Stimulated activated CD4-positive, alpha-beta T cell treated with anti-CD3 and anti-CD28 coated beads, TNF-alpha, amount 100 ng/mL, for 1 hour (primary cell): Measurements from ENCODE around the gene ZMAT2.
"Not testable (repeated sequence)": the region's sequence is repeated elsewhere in the genome, so short reads cannot be mapped to it uniquely, and the experiment has no call there.

ENCODE experiments used
- DNase-seq, 3 donors: peaks; one replicate each; pipeline ENCODE4 v3.0.0-alpha.2; 2020; ENCODE audit warnings: low read depth in 3 of 3, low spot score in 1 of 3

Gene ZMAT2, protein sequence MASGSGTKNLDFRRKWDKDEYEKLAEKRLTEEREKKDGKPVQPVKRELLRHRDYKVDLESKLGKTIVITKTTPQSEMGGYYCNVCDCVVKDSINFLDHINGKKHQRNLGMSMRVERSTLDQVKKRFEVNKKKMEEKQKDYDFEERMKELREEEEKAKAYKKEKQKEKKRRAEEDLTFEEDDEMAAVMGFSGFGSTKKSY

DNA sequence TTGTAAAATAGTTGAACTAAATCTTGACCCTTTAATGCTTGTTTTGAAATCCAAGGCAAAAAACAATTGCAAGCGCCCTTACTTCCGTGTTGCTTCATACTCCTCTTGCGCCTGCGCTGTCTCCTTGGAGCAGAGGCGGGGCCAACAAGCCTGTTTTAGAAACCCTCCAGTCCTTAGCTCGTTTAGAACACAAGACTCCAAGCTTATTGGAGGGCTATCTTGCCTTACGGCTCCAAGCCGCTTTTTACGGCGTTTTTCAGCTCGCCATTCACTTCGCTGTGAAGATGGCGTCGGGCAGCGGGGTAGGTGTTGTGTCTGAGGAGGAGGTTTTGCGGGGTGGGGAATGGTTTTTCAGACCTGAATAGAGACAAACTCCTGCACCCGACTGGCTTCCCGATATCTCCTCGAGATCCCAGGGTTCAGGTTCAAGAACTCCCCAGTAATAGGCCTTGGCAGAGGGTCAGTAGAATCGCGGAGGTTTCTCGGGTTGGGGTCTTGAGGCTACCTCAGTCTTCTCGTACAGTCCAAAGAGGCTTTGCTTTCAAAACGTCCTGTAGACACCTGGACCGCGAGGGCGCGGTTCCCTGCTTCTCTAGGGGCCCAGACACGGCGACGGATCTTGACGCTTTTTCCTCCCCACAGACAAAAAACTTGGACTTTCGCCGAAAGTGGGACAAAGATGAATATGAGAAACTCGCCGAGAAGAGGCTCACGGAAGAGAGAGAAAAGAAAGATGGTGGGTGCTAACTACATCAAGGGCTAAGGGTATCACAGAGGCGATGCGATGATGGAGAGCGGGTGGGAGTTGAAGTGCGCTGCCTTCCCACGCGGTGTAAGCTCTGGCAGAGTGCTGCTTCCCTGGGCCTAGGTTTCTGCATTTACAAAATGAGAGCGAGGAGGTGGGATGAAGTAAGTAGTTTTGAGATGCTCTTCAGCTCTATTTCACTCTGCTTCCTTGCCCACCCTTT is at the start of gene ZMAT2:
TSS of gene ZMAT2 (plus strand) at position 271 of the 968 bp plus-strand sequence. CDS start at position 285, 14 bp downstream.
- DNase-seq, result peak; percentile 75 to 81 (median 78)

DNA sequence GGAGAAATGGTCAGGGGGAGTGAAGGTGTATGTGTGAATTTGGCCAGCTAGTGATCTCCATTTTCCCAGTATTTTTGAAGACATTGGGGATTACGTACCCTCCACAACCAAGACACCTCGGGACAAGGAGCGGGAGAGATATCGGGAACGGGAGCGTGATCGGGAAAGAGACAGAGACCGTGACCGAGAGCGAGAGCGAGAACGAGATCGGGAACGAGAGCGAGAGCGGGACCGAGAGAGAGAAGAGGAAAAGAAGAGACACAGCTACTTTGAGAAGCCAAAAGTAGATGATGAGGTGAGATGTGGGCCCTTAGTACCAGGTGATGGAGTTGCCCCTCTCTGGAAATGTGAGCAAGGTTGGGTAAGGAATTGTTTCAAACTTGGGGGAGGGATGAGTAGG is 41.4 kb upstream of the ZMAT2 start:
- no peak for DNase-seq

DNA sequence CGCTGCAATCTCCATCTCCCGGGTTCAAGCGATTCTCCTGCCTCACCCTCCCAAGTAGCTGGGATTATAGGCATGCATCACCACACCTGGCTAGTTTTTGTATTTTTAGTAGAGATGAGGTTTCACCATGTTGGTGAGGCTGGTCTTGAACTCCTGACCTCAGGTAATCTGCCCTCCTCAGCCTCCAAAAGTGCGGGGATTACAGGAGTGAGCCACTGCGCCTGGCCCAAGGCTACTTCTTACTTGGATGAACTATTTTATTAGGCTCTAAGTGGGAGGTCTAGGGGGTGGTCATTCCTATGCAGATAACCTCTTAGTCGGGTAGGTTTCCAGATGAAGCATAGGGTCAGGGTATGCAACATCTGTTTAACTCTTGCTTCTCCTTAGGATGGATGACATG is 39.9 kb upstream of the ZMAT2 start:
- DNase-seq, result not testable (repeated sequence)

DNA sequence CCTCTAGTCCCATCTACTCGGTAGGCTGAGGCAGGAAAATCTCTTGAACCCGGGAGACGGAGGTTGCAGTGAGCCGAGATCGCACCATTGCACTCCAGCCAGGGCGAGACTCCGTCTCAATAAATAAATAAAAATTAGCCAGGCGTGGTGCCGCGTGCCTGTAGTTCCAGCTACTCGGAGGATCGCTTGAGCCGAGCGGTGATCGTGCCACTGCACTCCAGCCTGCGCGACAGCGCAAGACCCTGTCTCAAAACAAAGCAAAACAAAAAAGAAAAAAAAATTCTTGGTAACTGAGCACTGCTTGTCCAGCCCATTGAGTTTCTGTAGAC is 36.3 kb upstream of the ZMAT2 start:
- DNase-seq, result no peak

DNA sequence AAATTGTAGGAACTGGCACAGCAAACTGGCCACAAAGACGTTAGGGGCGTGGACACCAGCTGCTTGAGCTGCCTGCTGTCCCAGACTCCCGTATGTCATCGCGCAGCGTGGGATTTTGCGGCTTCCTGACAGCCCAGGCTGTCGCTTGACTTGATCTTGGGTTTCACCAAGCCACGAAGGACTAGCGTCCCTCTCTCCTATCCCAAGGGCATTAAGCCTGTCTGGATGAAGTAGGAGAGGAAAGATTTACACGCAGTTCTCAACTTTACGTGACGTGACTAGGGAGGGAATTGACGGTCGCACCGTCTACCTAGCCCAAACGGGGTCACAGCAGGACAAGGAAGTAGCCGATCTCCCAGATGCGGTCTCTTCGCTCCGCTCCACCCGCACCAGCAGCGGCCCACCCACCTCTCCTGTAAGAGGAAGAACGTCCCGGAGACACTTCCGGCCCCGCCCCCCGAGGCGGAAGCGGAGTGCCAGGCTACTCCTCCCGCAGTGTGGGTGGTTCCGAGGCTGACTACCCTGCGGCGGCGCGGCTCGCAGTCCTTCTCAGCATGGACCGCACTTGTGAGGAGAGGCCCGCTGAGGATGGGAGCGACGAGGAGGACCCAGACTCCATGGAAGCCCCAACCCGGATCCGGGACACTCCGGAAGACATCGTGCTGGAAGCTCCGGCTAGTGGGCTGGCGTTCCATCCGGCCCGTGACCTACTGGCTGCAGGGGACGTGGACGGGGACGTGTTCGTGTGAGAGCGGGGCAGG is 35.7 kb upstream of the ZMAT2 start, which contains the start of gene WDR55:
TSS of gene WDR55 (plus strand) at position 546 of the 761 bp plus-strand sequence. CDS start at position 555, 9 bp downstream.
- DNase-seq, result peak; percentile 80 to 91 (median 85)

DNA sequence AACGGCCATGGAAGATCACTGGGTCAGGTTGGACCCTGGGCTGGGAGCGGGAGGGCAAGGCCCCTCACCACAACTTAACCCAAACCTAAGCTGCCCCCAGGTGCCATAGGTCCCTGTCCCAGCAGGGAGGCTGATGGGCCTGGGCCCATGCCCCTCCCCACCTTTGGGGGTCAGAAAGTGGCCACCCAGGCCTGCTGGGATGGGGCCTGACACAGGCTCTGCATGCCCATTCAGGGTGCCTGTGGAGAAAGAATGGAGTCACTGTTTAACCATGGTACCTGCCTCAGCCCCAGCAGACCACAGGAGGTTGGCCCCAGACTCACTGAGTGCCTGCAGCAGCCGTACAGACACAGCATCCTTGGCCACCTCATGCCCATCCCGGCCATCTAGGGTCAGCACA is 29.2 kb upstream of the ZMAT2 start:
- not testable (repeated sequence) for DNase-seq

DNA sequence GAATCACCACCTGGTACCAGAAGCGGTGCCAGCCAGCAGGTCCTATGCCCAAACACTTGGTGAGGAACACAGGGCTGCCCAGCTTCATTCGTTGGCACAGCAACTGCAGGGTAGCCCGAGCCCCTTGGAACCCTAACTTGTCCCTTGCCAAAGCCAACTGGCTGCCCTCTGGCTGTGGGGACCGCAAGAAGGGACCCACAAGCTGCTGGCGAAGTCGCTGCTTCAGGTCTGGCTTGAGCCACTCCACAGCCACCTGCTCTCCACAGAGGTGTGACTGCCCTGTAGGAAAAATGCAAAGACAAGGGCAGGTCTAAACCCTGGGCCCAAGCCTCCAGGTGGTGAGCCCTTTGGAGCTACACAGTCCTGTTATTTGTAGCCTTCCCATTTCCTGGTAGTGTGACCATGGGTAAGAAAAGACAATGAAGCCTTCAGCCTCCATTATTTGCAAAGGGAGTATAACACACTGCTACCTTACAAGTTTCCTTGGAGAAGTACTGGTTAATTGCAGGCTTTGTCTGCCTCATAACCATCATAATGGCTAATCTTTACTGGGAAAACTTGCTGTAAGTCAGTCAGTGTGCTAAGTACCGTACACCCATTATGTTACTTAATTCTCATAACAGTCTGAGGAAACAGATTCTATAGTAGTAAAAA is 28.6 kb upstream of the ZMAT2 start:
- no peak for DNase-seq

DNA sequence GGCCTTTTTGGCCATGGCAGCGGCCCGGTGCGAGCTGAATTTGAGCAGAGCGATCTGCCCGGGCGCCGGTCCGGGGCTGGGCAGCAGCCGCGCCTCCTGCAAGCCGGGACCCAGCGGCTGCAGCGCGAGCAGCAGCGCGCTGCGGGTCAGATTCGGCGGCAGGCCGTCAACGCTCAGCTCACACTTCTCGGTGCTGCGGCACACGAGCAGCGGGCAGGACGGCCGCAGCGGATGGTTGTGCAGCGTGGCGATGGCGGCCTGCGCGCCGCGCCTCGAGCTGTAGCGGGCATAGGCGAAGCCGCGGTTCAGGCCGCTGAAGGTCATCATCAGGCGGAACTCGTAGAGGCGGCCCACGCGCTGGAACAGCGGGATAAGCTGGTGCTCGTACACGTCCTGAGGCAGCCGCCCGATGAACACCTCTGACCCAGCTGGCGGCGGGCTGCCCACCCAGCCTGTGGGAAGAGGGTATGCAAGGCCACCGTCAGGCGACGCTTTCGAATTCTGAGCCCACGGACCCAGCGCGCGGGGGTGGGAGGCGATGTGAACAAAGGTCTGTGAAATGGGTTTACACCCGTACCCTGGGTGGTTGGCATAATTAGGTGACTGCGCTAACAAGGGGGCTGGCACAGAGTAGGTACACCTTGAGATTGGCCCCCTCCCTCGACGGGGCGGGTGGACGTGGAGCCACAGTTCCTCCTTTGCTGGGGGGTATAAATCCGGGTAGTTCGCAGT is 27.6 kb upstream of the ZMAT2 start:
- no peak for DNase-seq

DNA sequence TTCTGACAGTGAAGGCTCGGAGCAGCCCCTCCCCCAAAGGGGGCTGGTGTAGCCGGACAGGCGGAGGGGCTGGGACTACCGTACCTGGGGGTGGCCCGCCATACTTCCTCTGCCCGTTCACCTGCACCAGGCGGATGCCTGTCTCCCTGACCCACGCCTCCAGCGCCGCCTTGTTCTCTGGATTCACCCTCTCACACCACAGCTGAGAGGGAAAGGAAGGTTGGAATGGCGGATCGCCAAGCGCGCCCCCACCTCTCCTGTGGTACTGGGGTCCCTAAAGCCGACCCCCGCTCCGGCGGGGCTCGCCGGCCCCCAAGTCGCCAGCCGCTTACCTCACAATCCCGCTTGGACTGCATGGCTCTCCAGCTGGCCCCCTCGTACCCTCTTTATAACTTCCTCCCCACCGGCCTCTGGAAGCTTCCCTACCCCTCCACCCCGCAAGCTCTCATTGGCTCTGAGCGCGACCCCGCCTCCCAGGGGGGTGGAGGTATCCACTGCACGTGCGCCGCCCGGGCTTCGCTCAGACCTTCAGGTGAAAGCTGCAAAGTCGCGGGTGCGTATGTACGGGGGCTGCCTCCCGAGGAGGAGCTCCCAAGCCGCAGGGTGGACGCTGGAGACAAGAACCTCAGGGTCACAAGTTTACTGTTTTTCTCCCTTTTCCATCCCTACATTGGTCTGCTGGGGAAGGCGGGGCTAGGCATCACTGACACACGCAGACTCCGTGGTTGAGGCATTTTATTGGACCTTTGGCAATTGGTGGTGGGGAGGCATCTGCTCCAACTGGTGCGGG is 26.9 kb upstream of the ZMAT2 start, which contains the start of gene DND1:
TSS of gene DND1 (minus strand) at position 390 of the 790 bp plus-strand sequence. CDS start at position 356, 34 bp downstream.
- no peak for DNase-seq

DNA sequence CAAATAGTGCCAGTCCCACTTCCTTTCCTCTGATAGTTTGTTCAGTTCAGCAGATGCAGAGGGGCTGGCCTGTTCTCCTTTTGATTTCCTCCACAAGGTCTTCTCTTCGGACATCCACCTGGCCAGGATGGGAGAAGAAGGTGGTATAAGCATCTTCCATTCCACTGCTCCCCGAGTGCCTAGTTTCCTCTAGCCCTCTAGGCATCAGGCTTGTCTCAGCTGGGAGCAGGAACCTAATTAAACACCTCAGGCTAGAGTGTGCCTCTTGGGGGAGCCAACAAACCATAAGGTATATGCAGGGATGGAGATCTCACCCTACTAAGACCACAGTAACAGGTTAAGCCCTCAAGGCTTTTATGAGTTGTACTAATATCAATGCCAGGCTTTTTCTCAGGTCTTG is 26.0 kb upstream of the ZMAT2 start:
- no peak for DNase-seq

DNA sequence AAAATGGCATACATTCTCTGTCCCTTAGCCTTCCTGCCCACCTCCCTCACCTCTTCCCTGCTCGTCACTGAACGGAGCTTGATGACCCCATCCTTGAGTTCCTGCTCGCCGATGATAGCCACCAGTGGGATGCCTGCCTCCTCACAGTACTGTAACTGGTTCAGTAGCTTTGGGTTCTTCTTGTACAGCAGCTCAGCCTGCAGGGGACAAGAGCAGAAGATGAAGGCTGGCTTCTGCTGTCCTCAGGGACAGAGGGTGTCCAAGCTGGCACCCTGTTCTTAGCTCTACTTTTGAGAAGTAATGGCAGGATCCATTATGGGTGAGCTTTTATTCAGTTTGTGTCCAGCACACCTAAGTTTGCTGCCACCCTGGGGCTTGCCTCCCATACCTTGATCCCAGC is 25.6 kb upstream of the ZMAT2 start:
- DNase-seq, result no peak

DNA sequence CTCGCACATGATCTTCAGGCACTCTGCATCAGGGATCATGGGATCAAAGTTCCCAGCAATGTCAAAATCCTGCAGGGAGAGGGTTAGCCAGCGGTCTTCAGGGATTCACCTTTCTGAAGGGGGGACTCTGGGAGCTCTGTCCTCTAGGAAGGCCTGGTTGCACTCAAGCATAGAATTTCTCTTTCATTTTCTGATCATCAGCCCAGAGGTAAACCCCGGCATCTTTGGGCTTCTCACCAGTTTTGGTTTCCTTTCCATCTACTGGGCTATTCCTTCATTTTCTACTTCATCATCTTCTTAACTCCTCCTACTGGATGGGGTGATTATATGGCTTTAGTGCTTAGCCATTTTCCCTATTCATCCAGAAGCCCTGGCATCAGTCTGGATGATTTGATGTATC is 22.3 kb upstream of the ZMAT2 start:
- no peak for DNase-seq

DNA sequence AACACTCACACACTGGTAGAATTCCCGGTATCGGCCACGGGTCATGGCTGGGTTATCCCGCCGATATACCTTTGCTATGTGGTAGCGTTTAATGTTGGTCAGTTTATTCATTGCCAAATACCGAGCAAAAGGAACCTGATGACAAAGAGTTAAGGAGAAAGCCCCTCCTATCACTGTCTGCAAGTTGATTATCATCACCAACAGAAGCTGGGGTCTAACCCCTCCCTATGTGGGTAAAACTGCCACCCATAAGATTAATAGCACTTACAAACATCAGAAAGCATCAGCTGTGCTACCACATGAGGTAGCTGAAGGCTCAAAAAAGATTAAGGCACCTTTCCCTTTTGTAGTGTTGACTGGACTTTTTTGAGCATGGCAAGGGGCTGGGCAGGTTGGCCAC is 21.3 kb upstream of the ZMAT2 start:
- DNase-seq, result no peak

DNA sequence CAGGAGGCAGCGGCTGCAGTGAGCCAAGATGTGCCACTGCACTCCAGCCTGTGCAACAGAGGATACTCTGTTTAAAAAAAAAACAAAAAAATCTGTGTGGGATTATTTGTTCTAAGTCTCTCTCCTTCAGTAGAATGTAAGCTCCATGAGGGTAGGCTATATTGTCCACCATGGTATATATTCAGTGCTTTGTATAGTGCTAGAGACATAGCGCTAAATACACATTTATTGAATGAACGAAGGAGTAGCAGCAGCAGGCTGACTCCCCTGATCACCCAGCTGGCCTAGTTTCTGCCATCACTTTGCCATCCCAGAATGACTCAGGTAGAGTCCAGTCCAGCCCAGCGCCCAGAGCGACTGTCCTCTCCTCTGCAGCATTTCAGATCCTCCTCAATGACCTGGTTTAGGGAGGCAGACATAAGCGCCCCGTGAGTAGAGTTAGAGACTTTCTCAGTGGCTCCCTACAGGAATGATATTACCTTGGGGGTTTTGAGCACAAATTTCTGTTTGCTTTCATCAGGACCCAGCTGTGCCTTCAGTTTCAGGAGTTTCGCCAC is 9.8 kb upstream of the ZMAT2 start:
- DNase-seq, result no peak

DNA sequence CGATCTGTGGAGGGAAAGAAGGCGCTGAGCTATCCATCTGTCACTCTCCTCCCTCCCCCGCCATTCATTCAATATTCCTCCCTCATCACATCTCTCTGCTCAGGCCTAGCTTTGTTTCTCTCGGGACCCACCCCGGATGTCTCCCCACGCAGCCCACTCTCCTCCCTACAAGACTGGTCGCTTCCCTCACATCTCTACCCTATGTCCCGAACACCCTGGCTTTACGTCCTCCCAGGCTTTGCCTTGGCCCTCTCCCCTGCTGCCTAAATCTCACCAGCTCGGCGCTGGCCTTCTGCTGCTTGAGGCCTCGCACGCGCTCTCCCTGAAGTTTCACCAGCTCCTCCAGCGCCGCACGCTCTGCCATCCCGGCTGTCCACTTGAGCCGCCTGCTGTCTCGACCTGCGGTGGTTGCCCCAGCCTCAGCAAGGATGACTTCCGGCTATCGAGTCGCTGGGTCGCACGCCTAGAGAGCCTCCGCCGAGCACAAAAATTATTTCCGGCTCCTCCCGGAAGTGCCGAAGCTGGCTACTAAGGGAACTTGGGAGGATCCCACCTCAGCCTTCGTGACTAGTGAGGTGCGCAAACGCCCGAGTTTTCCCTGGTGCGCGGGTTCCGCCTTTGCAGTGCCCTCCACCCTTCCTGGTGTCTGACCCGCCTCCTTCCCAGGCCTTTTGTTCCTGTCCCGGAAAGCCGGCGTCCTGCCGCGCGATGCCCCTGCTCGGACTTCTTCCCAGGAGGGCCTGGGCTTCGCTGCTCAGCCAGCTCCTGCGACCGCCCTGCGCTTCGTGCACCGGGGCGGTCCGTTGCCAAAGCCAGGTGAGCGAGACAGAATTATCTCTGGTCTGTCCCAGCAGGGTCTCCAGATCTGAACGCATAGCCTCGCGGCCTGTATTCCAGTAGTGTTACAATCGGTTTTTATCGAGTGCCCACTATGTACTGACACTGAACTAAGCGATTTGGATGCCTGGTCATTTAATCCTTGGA is 9.0 kb upstream of the ZMAT2 start, which contains the start of the genes HARS1 and HARS2:
TSS of gene HARS1 (minus strand) at position 430 of the 984 bp plus-strand sequence. CDS start at position 364, 66 bp downstream.
TSS of gene HARS2 (plus strand) at position 515 of the 984 bp plus-strand sequence. CDS start at position 709, 194 bp downstream.
- DNase-seq, result peak; percentile 48 to 62 (median 52)

DNA sequence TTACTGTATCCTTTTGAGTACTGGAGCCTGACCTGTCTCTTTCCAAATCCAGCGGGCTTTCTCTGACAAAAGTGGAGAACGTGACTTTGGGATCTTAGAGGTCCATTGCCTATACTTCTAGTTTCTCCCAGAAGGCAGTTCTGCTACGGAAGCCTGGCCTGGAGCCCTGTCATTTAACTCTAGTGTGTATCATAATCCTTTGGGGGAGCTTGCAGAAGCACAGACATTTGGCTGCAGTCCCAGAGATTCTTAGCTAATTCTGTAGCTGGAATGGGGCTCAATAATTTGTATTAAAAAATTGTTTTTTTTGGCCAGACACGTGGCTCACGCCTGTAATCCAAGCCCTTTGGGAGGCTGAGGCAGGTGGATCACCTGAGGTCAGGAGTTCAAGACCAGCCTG is 6.0 kb upstream of the ZMAT2 start:
- DNase-seq, result no peak

DNA sequence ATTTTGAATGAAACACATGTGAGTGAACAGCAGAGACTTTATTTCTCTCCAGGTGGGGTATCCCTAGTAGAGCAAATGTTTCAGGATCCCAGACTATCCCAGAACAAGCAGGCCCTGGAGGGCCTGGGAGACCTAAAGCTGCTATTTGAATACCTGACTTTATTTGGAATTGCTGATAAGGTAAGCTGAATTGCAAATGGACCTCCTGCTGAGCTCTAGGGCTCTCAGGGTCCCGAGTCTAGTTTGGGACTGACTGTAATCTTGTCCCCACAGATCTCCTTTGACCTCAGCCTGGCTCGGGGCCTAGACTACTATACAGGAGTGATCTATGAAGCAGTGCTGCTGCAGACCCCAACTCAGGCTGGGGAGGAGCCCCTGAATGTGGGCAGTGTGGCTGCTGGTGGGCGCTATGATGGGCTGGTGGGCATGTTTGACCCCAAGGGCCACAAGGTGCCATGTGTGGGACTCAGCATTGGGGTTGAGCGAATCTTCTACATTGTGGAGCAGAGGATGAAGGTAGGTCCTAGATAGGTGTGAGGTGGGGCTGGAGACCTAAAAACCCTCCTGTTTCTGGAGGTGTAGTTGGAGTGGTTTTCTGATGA is 3.3 kb upstream of the ZMAT2 start:
- no peak for DNase-seq
